A204.1 (cell line): ENCODE results near the gene LRRC75B.
"Not testable (repeated sequence)": the region's sequence is repeated elsewhere in the genome, so short reads cannot be mapped to it uniquely, and the experiment has no call there.

Experiments
- FAIRE-seq: peaks from 2 replicates; lab custom pipeline; 2012; peaks lifted over from hg19 to GRCh38; lab: Jason Lieb, UNC

Gene LRRC75B

GRCh38 chr22:24592851-24593558, at the start of gene LRRC75B:
Gene LRRC75B (minus strand): TSS chr22:24593073. CDS start chr22:24593039, 34 bp downstream.
- FAIRE-seq = no peak

DNA sequence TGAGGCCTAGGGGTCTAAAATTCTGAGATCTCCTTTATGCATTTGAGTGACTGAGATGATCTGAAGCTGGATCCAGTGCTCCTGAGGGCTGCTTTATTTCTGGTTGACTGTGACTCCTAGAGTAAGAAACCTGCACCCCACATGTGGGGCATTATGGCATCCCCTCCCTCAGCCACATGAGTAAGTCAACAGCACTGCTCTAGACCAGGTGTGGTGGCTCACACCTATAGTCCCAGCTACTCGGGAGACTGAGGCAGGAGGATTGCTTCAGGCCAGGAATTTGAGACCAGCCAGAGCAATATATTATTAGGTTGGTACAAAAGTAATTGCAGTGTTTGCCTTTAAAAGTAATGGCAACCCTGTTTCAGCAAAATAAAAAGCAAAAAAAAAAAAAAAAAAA, 49.4 kb upstream of the LRRC75B start:
- FAIRE-seq = not testable (repeated sequence)

GRCh38 chr22:24636513-24636912, 43.6 kb upstream of the LRRC75B start:
- not testable (repeated sequence) for FAIRE-seq

DNA sequence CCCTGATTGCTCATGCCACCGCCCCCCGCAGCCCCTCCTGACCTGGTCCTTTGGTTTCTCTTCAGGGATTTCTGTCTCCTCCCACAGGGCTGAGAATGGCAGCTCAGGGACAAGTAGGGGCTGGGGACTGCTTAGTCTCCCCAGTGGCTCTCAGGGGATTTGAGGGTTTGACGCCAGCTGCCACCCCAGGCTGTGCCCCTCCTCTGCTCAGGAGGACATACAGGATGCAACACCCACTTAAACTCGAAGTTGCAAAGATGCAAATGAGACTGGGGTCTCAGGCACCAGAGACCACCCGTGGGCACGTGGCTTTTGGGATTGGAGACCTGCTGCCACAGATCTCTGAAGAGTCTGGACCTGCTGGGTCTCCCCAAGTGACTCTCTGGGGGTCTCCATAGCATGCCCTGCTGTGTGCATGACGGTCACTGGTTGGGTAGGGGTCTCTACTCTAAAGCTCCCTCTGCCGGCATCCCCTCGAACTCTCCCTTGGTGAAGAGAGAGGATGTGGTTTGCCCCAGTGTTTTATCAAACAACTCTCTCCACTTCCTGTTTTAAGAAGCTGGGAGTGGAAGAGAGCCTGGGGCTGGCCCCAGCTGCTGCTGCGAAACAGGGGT, 42.0 kb upstream of the LRRC75B start:
- not testable (repeated sequence) for FAIRE-seq

DNA sequence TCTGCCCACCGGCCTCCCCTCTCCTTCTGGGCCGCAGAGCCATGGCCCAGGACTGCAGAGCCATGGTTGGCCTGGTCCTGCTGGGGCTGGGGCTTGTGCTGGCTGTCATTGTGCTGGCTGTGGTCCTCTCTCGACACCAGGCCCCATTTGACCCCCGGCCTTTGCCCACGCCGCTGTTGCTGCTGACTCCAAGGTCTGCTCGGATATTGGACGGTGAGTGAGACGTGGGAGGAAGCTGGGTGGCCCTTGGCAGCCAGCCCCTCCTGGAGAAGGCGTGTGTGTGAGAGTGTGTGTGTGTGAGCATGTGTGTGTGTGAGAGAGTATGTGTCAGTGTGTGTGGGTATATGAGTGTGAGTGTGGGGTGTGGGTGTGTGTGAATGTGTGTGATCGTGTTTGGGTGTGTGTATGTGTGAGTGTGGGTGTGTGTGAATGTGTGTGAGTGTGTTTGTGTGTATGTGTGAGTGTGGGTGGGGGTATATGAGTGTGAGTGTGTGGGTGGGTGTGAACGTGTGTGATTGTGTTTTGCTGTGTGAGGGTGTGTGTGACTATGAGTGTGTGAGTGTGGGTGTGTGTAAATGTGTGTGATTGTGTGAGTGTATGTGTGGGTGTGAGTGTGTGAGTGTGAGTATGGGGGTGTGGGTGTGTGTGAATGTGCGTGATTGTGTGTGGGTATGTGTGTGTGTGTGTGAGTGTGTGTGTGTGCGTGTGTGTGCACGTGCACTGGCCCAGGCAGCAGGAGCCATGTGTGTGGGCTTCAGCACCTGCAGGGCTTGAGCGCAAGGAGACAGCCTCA, 40.6 kb upstream of the LRRC75B start:
- FAIRE-seq = not testable (repeated sequence)

DNA sequence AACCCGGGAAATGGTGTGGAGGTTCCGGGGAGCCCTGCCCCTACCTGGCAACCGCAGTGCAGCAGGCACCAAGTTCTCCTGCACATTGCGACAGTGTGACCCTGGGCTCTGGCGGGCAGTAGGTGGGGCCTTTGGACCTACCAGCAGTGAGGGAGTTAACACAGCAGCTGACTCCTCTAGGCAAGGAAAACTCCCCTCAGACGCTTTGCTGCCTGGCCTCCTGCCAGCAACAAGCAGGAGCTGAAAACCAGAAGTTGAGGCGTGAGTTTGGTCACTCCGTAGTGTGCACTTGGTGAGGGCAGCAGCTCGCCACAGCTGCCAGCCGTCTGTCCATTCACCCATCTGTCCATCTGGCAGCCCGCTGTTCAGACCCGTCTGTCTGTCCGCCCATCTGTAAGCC, 39.8 kb upstream of the LRRC75B start:
- FAIRE-seq = not testable (repeated sequence)

DNA sequence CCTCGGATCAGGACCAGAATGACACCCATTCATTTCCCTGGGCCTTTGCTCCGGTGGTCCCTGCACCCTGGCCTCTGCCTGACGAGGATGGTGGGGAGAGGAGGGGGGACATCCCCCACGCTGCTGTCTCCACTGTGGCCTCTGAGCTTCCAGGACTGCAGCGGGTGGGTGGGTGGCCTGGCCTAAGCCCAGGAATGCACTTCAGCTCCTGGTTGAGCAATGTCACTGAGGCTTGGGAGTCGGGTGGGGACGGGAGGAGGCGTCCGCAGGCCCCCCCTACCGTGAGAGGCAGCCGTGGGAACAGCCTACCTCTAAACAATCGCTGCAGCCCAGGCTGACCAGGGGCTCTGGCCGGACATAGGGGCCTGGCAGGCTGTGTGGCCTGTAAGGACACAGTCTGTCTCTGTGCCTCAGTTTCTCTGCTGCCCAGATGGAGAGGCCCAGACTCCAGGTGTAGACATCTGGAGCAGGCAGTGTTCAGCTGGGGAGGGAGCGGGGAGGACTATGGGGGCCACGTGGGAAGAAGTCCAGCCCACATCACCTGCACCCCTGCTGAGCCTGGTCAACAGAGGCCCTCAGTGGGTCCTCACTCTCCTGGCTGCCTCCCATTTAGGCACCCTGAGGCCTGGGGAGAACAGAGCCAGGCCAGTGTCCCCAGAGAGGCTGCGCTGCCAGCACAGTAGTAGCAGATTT, 38.7 kb upstream of the LRRC75B start:
- not testable (repeated sequence) for FAIRE-seq

GRCh38 chr22:24630812-24631427, 38.0 kb upstream of the LRRC75B start:
- FAIRE-seq = not testable (repeated sequence)

DNA sequence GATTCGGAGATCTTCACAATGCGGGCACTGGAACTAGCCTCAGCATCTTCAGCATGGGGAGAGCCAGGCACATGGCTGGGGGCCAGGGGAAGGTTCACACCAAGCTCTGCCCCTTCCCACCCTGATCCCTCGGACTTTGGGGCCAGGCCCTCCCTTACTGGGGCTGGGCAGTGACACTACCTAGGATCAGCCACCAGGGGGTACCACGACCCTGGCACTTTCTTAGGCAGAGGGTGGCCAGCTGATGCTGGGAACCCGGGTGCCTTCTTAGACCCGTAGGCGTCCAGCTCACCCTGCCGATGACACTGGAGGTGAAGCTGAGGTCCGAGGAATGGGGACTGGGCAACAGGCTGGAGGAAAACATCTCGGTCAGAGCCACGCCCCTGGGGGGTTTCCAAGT, 36.2 kb upstream of the LRRC75B start:
- not testable (repeated sequence) for FAIRE-seq

DNA sequence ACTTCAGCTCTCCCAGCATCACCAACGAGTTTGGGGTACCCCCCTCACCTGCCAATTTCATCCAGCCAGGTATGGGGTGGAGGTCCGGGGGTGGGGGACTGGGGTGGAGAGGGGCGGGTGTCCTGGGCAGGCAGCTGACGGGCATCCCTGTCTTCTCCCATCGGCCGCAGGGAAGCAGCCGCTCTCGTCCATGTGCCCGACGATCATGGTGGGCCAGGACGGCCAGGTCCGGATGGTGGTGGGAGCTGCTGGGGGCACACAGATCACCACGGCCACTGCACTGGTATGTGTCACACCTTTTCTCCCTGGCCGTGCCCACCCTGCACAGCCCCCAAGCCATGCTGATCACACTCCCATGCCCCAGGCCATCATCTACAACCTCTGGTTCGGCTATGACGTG, 35.0 kb upstream of the LRRC75B start:
- FAIRE-seq = not testable (repeated sequence)

GRCh38 chr22:24622596-24622995, 29.7 kb upstream of the LRRC75B start:
- not testable (repeated sequence) for FAIRE-seq

- not testable (repeated sequence) for FAIRE-seq
Measured at GRCh38 chr22:24621244-24621643, 28.4 kb upstream of the LRRC75B start.

GRCh38 chr22:24614794-24615193, 21.9 kb upstream of the LRRC75B start:
- FAIRE-seq = not testable (repeated sequence)

- FAIRE-seq = not testable (repeated sequence)
Measured at GRCh38 chr22:24609888-24610287, 17.0 kb upstream of the LRRC75B start.

DNA sequence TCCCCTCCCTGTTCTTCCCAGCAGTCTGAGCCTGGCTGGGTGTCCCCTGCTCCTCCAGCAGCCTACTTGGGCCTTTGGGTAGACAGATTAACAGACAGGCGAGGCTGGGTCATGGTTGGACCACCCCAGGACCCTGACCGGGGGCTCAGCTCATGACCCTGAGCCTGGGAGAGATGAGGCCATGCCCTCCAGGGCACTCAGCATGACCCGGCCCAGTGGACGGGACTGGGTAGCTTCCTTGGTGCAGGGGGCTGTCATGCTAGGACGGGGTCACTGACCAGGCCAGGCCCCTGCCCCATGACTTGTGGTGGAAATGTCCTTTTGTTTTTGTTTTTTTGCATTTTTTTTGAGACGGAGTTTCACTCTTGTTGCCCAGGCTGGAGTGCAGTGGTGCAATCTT, 15.5 kb upstream of the LRRC75B start:
- not testable (repeated sequence) for FAIRE-seq

DNA sequence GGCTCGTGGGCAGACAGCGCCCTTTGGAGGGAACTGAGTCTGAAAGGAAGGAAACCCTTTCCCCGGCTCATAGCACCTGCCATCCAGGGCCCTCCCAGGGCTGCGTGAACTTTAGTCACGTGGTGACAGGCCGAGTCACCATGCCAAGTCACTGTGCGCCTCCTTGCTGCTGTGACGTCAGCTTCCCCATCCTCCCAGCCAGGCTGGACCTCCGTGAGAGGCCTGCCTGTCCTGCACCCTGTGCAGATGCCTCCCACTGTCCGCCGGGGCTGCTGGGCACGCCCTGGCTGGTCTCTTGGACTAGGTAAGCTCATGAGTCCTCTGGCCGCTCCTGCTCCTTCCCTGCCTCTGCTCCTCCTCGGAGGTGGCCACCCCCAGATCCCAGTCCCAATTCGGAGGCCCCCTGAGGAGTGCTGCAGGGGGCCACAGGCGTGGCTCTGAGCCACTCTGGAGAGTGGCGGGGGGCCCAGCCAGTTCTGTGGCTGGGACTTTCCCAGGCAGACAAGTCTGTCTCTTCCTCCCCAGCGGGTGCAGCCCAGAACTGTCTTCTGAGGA, 14.6 kb upstream of the LRRC75B start:
- FAIRE-seq = not testable (repeated sequence)

- not testable (repeated sequence) for FAIRE-seq
Measured at GRCh38 chr22:24606340-24606739, 13.5 kb upstream of the LRRC75B start.

DNA sequence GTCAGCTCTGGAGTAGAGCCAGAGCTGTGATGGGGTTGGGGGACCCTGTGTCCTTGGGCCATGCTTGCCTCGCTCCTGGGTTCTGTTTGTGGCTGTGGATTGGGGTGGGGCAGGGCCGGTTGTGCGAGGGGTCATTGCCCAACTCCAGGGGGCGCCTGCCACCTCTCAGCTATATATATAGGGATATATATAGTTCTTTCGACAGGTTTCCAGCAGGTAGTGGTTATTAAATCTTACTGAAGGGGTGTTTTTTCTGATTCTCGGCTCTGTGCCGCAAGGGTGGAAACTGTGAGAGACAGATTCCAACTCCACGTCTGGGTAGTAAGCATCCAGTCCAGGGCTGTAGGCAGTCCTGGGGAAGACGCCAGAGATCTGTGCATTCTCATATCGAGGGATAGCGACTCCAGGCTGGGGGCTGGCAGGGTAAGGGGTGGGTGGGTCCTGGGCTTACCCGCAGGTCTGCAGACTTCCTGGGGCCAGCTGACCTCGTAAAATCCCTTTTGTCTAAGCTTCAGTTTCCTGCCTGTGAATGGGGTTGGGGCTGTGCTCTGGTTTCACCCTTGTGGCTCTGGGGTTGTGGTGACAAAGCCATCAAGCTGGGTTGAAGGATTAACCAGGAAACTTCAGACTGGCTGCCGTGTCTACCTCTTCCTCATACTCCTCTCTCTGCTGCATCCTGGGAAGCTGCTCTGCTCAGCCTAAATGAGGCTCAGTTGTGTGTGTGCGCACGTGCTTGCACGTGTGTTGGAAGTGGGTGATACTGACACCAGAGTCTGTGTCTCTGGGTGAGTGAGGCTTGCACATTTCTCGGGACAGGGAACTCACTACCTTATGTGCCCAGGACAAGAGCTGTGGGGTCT, 11.1 kb upstream of the LRRC75B start:
- FAIRE-seq = not testable (repeated sequence)

GRCh38 chr22:24602847-24603769, 10.2 kb upstream of the LRRC75B start, which contains the start of gene GGT1:
Gene GGT1 (plus strand): TSS chr22:24603193. CDS start chr22:24611082, 7,889 bp downstream.
- FAIRE-seq = not testable (repeated sequence)
